ENCODE measurements around the gene CARD11. TPM values are rescaled to one million over a fixed set of nuclear protein-coding genes. Genes with fewer than 3 reads are reported as not detected.

Gene CARD11
- polyA plus RNA-seq, 2 donors: 0.66 to 1.3 TPM

DNA sequence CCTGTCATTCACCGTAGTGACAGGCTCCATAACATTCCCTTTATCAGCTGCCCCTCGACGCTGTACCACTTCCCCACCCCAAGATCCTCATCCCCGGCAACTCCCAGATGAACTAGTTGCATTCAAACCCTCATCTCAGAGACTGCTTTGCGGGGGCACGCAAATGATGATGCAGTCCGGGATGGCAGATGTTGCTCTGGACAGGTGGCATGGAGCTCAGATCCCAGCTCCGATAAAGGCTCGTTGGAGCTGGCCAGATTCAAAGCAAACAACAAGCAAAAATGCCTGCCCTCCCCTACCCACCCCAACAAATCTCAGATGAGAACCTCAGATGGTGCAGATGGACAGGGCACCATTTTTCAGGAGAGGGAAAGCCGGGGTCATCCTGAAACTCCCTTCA is 46.7 kb downstream of the CARD11 start:
- Histone ChIP-seq H3K36me3 (ENCODE audit: control insufficient read depth in 2 of 2, insufficient read depth in 2 of 2, low read length in 1 of 2) (no peaks in the 10 kb centered on the region), H3K9me3 (ENCODE audit: control insufficient read depth in 2 of 2, insufficient read depth in 1 of 2, low read depth in 1 of 2, low read length in 1 of 2) (no peaks in the 10 kb centered on the region), H3K27me3 (ENCODE audit: control insufficient read depth in 1 of 2, insufficient read depth in 2 of 2, low read length in 2 of 2) (no peaks in the 10 kb centered on the region), H3K4me1 (ENCODE audit: control insufficient read depth in 2 of 2, insufficient read depth in 2 of 2, low read length in 1 of 2) (peaks cover 0 to 13% of the 10 kb centered on the region in 2 donors), H3K4me3 (ENCODE audit: low read depth in 1 of 2, low read length in 2 of 2) (no peak overlapping the region), H3K27ac (ENCODE audit: low read depth in 2 of 2, low read length in 1 of 2) (no peak overlapping the region)
- 86 to 90% methylated on average over 10 of the region's 10 CpGs for WGBS, 2 donors

GRCh38 chr7:2996141-2996540 is 47.5 kb downstream of the CARD11 start:
- WGBS, 2 donors: 85 to 87% methylated on average over 4 of the region's 4 CpGs
- no peaks in the 10 kb centered on the region for H3K36me3 ChIP-seq (ENCODE audit: control insufficient read depth in 2 of 2, insufficient read depth in 2 of 2, low read length in 1 of 2)
- H3K9me3 ChIP-seq (ENCODE audit: control insufficient read depth in 2 of 2, insufficient read depth in 1 of 2, low read depth in 1 of 2, low read length in 1 of 2): no peaks in the 10 kb centered on the region
- peaks cover 0 to 13% of the 10 kb centered on the region in 2 donors for H3K4me1 ChIP-seq (ENCODE audit: control insufficient read depth in 2 of 2, insufficient read depth in 2 of 2, low read length in 1 of 2)
- no peak overlapping the region for H3K4me3 ChIP-seq (ENCODE audit: low read depth in 1 of 2, low read length in 2 of 2)
- no peak overlapping the region for H3K27ac ChIP-seq (ENCODE audit: low read depth in 2 of 2, low read length in 1 of 2)
- no peaks in the 10 kb centered on the region for H3K27me3 ChIP-seq (ENCODE audit: control insufficient read depth in 1 of 2, insufficient read depth in 2 of 2, low read length in 2 of 2)

DNA sequence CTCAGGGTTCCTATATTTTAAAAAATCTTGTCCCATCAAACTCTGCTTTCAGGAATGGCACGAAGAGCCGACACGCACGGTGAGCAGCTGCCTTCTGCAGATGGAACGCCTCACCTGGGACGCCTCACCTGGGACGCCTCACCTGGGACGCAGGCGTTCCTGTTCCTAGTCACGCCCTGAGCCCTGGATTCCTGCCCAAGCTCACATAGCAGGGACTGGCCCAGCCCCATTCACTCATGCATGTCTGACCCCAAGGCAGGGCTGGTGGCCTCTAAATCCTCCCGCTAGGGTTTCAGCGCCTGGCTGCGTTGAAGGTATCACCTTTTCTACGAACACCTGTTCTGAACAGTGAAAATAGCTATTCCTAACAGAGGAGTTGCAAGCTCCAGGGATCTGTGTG is 49.8 kb downstream of the CARD11 start:
- H3K27me3 ChIP-seq (ENCODE audit: control insufficient read depth in 1 of 2, insufficient read depth in 2 of 2, low read length in 2 of 2): no peaks in the 10 kb centered on the region
- peaks cover 0 to 13% of the 10 kb centered on the region in 2 donors for H3K4me1 ChIP-seq (ENCODE audit: control insufficient read depth in 2 of 2, insufficient read depth in 2 of 2, low read length in 1 of 2)
- no peaks in the 10 kb centered on the region for H3K36me3 ChIP-seq (ENCODE audit: control insufficient read depth in 2 of 2, insufficient read depth in 2 of 2, low read length in 1 of 2)
- no peak overlapping the region for H3K4me3 ChIP-seq (ENCODE audit: low read depth in 1 of 2, low read length in 2 of 2)
- H3K27ac ChIP-seq (ENCODE audit: low read depth in 2 of 2, low read length in 1 of 2): no peak overlapping the region
- H3K9me3 ChIP-seq (ENCODE audit: control insufficient read depth in 2 of 2, insufficient read depth in 1 of 2, low read depth in 1 of 2, low read length in 1 of 2): no peaks in the 10 kb centered on the region
- WGBS, 2 donors: 57 to 84% methylated on average over 14 of the region's 14 CpGs

- Histone ChIP-seq H3K9me3 (ENCODE audit: control insufficient read depth in 2 of 2, insufficient read depth in 1 of 2, low read depth in 1 of 2, low read length in 1 of 2) (no peaks in the 10 kb centered on the region), H3K36me3 (ENCODE audit: control insufficient read depth in 2 of 2, insufficient read depth in 2 of 2, low read length in 1 of 2) (no peaks in the 10 kb centered on the region), H3K4me3 (ENCODE audit: low read depth in 1 of 2, low read length in 2 of 2) (no peak overlapping the region), H3K27me3 (ENCODE audit: control insufficient read depth in 1 of 2, insufficient read depth in 2 of 2, low read length in 2 of 2) (no peaks in the 10 kb centered on the region), H3K27ac (ENCODE audit: low read depth in 2 of 2, low read length in 1 of 2) (no peak overlapping the region), H3K4me1 (ENCODE audit: control insufficient read depth in 2 of 2, insufficient read depth in 2 of 2, low read length in 1 of 2) (peaks cover 0 to 13% of the 10 kb centered on the region in 2 donors)
- 48 to 68% methylated on average over 17 of the region's 17 CpGs for WGBS, 2 donors
Observed at GRCh38 chr7:2993396-2993795, 50.3 kb downstream of the CARD11 start.

DNA sequence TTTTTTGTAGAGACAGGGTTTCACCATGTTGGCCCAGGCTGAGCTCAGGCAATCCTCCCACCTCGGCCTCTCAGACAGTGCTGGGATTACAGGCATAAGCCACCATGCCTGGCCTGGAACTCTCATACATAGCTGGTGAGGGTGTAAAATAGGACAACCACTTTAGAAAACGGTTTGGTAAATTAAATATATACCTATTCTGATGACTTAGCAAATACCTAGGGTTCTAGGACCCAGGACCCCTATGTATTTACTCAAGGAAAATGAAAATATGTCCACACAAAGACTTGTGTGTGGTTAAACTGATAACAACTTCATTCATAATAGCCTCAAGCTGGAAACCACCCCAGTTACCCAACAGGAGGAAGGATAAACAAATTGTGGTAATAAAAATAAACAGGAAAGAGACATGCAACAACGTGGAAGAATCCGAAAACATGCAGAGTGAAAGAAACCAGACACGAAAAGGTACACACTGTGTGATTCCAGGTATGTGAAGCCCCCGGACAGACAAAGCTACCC is 52.7 kb downstream of the CARD11 start:
- Histone ChIP-seq H3K27ac (ENCODE audit: low read depth in 2 of 2, low read length in 1 of 2) (no peak overlapping the region), H3K27me3 (ENCODE audit: control insufficient read depth in 1 of 2, insufficient read depth in 2 of 2, low read length in 2 of 2) (no peaks in the 10 kb centered on the region), H3K9me3 (ENCODE audit: control insufficient read depth in 2 of 2, insufficient read depth in 1 of 2, low read depth in 1 of 2, low read length in 1 of 2) (no peaks in the 10 kb centered on the region), H3K36me3 (ENCODE audit: control insufficient read depth in 2 of 2, insufficient read depth in 2 of 2, low read length in 1 of 2) (no peaks in the 10 kb centered on the region), H3K4me1 (ENCODE audit: control insufficient read depth in 2 of 2, insufficient read depth in 2 of 2, low read length in 1 of 2) (peaks cover 0 to 13% of the 10 kb centered on the region in 2 donors), H3K4me3 (ENCODE audit: low read depth in 1 of 2, low read length in 2 of 2) (no peak overlapping the region)
- 76 to 78% methylated on average over 6 of the region's 6 CpGs for WGBS, 2 donors

DNA sequence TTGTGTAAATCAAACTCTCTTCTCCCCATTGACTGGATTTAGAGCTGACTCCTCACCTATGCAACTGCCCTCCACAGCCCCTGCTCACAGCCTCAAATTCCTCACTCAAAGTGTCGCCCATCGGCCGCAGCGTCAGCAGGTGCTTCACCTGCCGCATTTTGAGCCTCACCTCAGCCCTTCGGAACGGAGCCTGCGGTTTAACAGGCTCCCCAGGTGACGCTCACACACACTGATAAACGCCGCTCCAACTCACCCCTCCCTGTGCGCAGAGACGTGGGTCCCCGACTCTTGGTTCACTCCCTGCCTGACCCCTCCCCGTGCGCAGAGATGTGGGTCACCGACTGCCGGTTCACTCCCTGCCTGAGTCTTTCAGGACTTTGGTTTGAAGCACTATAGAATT is 57.1 kb downstream of the CARD11 start:
- H3K9me3 ChIP-seq (ENCODE audit: control insufficient read depth in 2 of 2, insufficient read depth in 1 of 2, low read depth in 1 of 2, low read length in 1 of 2): no peaks in the 10 kb centered on the region
- no peaks in the 10 kb centered on the region for H3K36me3 ChIP-seq (ENCODE audit: control insufficient read depth in 2 of 2, insufficient read depth in 2 of 2, low read length in 1 of 2)
- H3K27me3 ChIP-seq (ENCODE audit: control insufficient read depth in 1 of 2, insufficient read depth in 2 of 2, low read length in 2 of 2): no peaks in the 10 kb centered on the region
- no peak overlapping the region for H3K4me3 ChIP-seq (ENCODE audit: low read depth in 1 of 2, low read length in 2 of 2)
- no peaks in the 10 kb centered on the region for H3K4me1 ChIP-seq (ENCODE audit: control insufficient read depth in 2 of 2, insufficient read depth in 2 of 2, low read length in 1 of 2)
- H3K27ac ChIP-seq (ENCODE audit: low read depth in 2 of 2, low read length in 1 of 2): no peak overlapping the region
- 94 to 96% methylated on average over 18 of the region's 18 CpGs for WGBS, 2 donors

- Histone ChIP-seq H3K9me3 (ENCODE audit: control insufficient read depth in 2 of 2, insufficient read depth in 1 of 2, low read depth in 1 of 2, low read length in 1 of 2) (no peaks in the 10 kb centered on the region), H3K27ac (ENCODE audit: low read depth in 2 of 2, low read length in 1 of 2) (no peak overlapping the region), H3K4me1 (ENCODE audit: control insufficient read depth in 2 of 2, insufficient read depth in 2 of 2, low read length in 1 of 2) (no peaks in the 10 kb centered on the region), H3K36me3 (ENCODE audit: control insufficient read depth in 2 of 2, insufficient read depth in 2 of 2, low read length in 1 of 2) (no peaks in the 10 kb centered on the region), H3K4me3 (ENCODE audit: low read depth in 1 of 2, low read length in 2 of 2) (no peak overlapping the region), H3K27me3 (ENCODE audit: control insufficient read depth in 1 of 2, insufficient read depth in 2 of 2, low read length in 2 of 2) (no peaks in the 10 kb centered on the region)
- WGBS, 2 donors: 91 to 92% methylated on average over 14 of the region's 14 CpGs
Observed at GRCh38 chr7:2985866-2986265, 57.8 kb downstream of the CARD11 start.

GRCh38 chr7:2984091-2984490 is 59.6 kb downstream of the CARD11 start:
- no peak overlapping the region for H3K4me3 ChIP-seq (ENCODE audit: low read depth in 1 of 2, low read length in 2 of 2)
- WGBS, 2 donors: 64 to 70% methylated on average over 6 of the region's 6 CpGs
- no peaks in the 10 kb centered on the region for H3K27me3 ChIP-seq (ENCODE audit: control insufficient read depth in 1 of 2, insufficient read depth in 2 of 2, low read length in 2 of 2)
- no peaks in the 10 kb centered on the region for H3K9me3 ChIP-seq (ENCODE audit: control insufficient read depth in 2 of 2, insufficient read depth in 1 of 2, low read depth in 1 of 2, low read length in 1 of 2)
- no peaks in the 10 kb centered on the region for H3K36me3 ChIP-seq (ENCODE audit: control insufficient read depth in 2 of 2, insufficient read depth in 2 of 2, low read length in 1 of 2)
- H3K4me1 ChIP-seq (ENCODE audit: control insufficient read depth in 2 of 2, insufficient read depth in 2 of 2, low read length in 1 of 2): peaks cover 2 to 4% of the 10 kb centered on the region in 2 donors
- H3K27ac ChIP-seq (ENCODE audit: low read depth in 2 of 2, low read length in 1 of 2): no peak overlapping the region

DNA sequence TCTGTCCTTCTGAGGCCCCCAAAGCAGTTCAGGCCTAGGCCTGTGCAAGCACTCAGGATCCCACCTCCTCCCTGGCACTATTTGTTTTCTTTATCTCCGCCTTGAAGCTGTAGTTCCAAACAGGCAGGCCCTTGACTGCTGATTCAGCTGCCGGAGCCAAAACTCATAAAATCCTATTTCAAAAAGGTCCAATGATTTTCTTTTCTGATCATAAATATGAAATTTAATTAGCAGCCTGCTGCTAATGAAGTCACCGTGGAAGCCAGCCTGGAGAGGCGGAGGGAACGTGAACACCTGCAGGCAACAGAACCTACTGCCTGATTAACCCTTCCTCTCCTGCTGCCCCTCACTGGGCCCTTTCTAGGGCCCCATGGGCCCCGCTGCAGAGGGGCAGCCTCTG is 60.1 kb downstream of the CARD11 start:
- Histone ChIP-seq H3K27me3 (ENCODE audit: control insufficient read depth in 1 of 2, insufficient read depth in 2 of 2, low read length in 2 of 2) (no peaks in the 10 kb centered on the region), H3K27ac (ENCODE audit: low read depth in 2 of 2, low read length in 1 of 2) (no peak overlapping the region), H3K4me1 (ENCODE audit: control insufficient read depth in 2 of 2, insufficient read depth in 2 of 2, low read length in 1 of 2) (peaks cover 2 to 4% of the 10 kb centered on the region in 2 donors), H3K36me3 (ENCODE audit: control insufficient read depth in 2 of 2, insufficient read depth in 2 of 2, low read length in 1 of 2) (no peaks in the 10 kb centered on the region), H3K9me3 (ENCODE audit: control insufficient read depth in 2 of 2, insufficient read depth in 1 of 2, low read depth in 1 of 2, low read length in 1 of 2) (no peaks in the 10 kb centered on the region), H3K4me3 (ENCODE audit: low read depth in 1 of 2, low read length in 2 of 2) (no peak overlapping the region)
- 66 to 67% methylated on average over 6 of the region's 6 CpGs for WGBS, 2 donors

- H3K36me3 ChIP-seq (ENCODE audit: control insufficient read depth in 2 of 2, insufficient read depth in 2 of 2, low read length in 1 of 2): no peaks in the 10 kb centered on the region
- H3K27ac ChIP-seq (ENCODE audit: low read depth in 2 of 2, low read length in 1 of 2): no peak overlapping the region
- H3K9me3 ChIP-seq (ENCODE audit: control insufficient read depth in 2 of 2, insufficient read depth in 1 of 2, low read depth in 1 of 2, low read length in 1 of 2): peaks cover 0 to 3% of the 10 kb centered on the region in 2 donors
- no peak overlapping the region for H3K4me3 ChIP-seq (ENCODE audit: low read depth in 1 of 2, low read length in 2 of 2)
- peaks cover 2 to 4% of the 10 kb centered on the region in 2 donors for H3K4me1 ChIP-seq (ENCODE audit: control insufficient read depth in 2 of 2, insufficient read depth in 2 of 2, low read length in 1 of 2)
- no peaks in the 10 kb centered on the region for H3K27me3 ChIP-seq (ENCODE audit: control insufficient read depth in 1 of 2, insufficient read depth in 2 of 2, low read length in 2 of 2)
- WGBS, 2 donors: 83 to 84% methylated on average over 7 of the region's 7 CpGs
Observed at GRCh38 chr7:2982831-2983230, 60.8 kb downstream of the CARD11 start.
